Urothelium cell line (cell line): ENCODE results near the gene MR1.

Experiments used
- DNase-seq: peaks from one replicate; pipeline ENCODE4 v3.0.0; 2011; ENCODE audit warnings: low spot score, mixed read lengths
- FAIRE-seq: peaks from 2 replicates; lab custom pipeline; 2011; peaks lifted over from hg19 to GRCh38; lab: Jason Lieb, UNC

Gene MR1

DNA sequence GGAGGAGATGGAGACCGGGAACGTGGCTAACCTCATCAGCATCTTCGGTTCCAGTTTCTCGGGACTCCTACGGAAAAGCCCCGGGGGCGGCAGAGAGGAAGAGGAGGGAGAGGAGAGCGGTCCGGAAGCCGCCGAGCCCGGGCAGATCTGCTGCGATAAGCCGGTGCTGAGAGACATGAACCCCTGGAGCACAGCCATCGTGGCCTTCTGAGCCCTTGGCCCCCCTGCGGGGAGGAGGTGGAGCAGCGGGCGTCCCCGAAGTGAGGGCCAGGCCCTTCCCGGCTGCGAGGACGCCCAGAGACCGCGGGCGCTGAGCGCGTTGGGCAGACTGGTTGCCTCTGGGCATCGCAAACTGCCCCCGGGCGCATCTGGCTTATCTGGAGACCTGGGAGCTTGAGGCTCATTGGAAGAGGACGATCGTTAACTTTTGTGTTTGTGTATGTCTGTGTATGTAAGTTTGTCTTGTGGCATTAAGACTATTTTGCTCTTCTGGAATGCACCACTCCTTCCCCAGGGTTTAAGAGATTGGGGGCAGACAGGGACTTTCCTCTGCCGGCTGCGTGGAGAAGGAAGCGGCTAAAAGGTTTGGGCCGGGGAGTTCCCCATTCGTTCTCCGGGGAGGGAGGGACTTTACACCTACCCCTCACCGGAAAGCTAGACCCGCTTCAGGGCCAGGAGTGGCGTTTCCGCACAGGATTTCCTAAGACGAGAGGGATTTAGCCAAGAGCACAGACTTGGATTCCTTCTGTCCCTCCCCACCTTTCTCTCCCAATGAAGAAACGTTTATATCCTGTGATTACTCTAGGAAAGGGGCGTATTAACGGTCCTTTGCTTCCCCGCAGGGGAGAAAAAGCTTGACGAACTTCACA, 56.1 kb downstream of the MR1 start:
- no peak for FAIRE-seq
- no peak for DNase-seq

DNA sequence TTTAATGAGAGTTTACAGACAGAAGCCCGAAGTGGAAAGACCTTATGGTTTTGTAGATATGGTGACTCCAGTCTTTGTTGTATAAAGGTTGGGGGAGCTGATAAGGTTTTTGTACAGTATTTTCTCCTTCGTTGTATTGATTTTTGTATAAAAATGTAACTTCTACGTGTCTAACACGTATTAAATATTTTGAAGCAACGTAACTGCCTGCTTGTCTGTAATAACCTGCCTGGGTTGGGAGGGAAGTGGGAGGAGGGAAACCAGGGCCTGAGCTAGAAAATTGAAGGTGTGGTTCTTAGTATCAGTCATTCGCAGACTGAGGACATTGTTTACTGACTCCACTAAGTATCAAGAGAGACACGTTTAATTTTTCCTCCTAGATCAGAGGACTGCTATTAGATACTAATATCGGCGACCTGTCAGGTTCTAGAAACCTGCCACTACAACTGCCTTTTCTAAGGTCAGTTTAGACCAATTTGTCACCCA, 56.9 kb downstream of the MR1 start:
- FAIRE-seq = no peak
- no peak for DNase-seq

DNA sequence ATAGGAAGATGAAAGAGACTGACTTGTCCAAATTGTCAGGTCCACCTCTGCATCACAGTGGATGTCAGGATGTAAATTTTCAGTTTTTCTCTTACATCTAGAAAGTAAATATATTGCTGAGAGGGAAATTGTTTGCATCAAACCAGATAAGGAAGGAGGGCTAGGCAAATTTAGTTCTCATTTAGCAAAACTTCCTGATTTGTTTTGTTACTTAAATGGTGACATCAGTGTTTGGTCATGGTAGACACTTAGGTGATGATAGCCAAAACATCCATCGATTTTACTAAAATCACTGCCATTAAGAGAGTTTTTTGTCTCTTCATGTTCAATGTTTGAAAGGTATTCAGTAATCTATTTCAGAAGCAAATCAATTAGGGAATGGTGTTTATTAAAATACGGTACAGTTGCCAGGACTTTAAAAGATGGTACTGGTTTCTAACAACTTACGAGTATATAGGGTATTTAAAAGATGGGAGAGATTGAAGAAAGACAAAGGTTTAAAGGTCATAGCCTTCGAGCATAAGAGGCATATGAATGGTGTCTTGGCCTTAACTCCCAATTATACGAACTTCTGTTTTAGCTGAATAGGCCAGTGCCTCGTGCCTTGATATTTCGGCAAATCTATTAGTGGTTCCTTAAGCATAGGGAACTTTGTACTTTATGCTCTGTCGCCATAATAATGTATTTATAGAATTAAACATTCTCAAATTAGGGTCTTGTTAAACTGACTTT, 57.7 kb downstream of the MR1 start:
- FAIRE-seq = no peak
- no peak for DNase-seq

DNA sequence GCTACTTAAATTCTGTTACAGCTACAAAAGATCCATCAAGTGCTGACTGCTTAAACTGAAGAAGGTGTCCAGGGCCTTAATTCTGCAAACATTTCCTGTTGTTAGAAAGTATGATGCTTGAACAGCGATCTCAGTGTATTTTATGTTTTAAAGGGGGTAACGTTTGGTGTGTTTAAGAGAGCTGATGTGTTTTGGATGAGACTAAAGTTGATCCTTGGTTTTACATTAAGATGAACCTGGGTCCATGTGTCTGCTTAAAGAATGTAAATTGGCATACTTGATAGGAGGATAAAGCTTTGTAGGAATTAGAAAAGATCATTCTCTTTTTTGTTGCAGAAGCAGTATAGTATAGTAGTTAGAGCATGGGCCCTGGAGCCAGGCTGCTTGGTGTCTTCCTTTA, 58.3 kb downstream of the MR1 start:
- DNase-seq (no peak), FAIRE-seq (no peak)

DNA sequence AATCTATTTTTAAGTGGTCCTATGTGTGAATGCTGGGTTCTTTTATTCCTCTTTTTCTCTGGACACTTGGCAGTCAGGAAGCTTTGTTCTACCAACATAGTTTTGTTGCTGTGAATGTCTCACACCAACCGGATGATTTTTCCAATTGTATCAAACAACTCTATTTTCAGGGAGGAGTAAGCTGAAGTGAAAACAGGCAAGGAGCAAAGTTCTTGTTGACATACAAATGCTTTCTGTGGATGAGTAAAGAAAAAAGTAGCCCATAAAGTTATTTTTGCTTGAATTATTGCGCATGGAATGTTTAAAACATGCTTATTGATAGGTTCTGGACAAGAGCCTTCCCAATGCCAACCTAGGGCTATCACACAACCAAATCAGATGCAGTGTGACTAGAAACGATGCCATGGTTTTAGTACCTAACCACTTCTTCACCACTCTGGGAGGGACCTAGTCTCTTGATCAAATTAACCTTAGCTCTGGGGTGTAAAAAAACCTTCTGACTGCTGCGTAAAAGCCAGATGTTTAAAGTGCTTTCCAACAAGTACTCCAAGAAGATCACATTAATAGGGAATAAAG, 59.2 kb downstream of the MR1 start:
- no peak for FAIRE-seq

DNA sequence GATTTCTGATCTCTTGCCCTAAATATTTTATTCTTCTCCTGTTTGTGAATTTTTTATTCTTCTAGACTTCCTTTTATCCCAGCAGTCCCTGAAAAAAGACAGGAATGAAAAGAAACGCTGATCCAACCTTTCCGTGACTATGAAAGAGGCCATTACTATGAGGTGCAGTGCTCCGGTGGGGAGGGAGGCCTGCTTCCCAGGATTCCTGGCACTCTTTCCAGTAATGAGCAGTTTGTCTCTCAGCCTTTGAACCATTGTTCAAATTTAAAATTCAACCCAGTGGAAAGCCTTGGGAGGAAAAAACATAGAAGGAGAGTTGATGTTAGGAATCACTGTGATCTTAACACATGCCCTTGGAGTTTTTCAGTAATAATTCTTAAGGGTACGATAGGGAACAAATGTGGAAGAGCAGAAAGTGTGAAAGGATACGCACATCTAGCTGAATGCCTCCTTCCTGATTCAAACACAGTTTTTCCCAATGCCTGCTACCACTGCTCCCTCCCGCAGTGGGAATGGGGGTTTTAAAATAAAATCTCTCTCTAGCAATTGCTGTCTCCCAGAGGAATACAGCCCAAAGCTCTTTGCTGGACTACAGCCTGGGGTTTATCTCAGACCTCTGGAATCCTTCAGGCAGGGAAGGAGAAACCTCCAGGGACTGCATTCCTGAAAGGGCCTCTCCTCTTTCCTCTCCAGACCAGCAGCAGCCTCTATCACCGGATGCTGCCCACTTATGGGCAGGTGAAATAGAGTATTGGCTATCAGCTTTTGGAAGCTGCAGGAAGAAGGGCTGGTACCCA, 60.8 kb downstream of the MR1 start:
- DNase-seq (peak; percentile 76), FAIRE-seq (no peak)

More for the DNA sequence above, 59.2 kb downstream of the MR1 start:
- DNase-seq = no peak

DNA sequence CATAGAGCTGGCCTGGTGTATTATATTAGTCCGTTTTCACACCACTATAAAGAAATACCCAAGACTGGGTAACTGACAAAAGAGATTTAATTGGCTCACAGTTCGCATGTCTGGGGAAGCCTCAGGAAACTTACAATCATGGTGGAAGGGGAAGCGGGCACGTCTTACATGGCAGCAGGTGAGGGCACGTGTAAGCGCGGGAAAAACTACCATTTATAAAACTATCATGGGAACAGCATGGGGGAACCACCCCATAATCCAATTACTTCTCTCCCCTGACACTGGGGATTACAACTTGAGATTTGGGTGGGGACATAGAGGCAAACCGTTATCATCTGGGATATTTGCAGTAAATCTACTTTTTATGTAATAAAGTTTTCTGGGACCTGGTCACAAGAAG, 61.5 kb downstream of the MR1 start:
- FAIRE-seq = no peak
- no peak for DNase-seq

DNA sequence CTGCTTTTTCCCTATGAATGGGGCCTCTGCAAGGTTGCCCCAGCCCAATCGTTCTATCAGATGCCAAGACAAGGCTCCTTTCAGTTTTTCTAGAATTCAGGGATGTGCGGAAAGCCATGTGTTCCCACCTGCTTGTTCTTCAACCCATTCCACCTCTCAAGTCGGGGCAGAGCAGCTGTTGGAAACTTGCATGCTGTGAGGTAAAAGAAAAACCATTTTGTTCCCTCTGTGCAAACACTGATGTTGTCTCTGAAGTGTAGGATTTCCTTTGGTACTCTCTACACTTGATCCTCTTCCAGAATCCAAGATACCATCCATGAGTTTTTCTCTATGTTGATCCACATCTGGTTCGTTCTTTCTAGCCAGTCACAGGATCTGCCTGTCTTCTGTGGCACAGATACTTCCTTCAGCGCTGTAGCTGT, 62.0 kb downstream of the MR1 start:
- DNase-seq (no peak), FAIRE-seq (no peak)

DNA sequence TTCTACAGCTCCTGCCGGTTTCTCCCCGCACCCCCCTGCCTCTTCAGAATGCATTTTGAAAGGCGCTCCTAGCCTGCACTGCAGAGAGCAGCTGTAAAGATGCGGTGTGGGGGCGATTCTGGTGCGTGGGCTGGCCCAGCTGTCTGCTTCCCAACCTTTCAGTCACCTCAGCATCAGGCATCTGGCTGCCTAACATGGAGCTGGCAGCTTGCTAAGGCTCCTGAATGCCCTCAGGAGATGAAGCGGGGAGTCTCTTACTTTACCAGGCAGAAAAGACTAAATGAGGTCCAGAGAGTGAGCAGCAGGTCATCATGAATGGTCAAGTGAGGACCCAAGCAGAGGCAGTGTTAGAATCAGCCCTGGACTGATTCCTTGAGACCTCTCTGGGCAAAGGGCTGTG, 63.5 kb downstream of the MR1 start:
- no peak for FAIRE-seq
- DNase-seq = no peak

DNA sequence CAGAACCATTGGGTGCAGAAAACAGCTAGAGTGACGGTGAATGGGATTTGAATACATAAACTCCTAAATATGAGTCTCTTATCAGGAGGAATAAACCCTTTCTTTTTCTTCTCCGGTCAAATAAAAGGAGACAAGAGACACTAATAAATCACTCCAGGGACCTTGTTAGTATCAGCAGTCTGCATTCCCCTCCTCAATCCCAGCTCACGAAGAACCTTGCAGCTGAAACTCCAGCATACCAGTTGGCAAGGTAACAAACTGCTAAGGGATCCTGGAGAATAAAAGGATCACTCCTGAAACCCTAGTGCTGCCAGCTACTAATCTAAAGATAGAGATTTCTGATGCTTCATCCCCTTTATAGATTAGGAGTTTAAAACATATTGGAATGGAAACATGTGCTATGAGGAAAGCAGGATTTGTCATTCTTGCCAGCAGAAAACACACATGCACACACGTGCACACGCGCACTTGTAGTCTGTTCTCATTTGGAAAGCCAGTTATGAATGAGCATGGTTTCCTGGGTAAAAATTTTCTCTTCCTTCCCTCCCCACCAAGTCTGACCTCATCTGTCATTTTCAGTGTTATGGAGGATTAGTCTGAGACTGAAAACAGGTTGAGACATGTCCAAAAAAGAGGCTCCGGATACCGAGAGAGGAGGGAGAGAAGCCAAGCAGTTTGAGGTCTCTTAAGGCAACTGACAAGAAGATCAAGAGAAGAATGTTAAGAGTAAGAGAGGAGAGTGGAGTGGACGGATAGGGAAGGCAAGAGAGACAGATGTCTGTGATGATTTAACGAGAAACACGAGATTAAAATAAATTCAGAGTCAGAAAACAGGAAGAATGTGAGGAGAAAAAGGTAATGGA, 65.6 kb downstream of the MR1 start:
- FAIRE-seq (no peak), DNase-seq (no peak)

DNA sequence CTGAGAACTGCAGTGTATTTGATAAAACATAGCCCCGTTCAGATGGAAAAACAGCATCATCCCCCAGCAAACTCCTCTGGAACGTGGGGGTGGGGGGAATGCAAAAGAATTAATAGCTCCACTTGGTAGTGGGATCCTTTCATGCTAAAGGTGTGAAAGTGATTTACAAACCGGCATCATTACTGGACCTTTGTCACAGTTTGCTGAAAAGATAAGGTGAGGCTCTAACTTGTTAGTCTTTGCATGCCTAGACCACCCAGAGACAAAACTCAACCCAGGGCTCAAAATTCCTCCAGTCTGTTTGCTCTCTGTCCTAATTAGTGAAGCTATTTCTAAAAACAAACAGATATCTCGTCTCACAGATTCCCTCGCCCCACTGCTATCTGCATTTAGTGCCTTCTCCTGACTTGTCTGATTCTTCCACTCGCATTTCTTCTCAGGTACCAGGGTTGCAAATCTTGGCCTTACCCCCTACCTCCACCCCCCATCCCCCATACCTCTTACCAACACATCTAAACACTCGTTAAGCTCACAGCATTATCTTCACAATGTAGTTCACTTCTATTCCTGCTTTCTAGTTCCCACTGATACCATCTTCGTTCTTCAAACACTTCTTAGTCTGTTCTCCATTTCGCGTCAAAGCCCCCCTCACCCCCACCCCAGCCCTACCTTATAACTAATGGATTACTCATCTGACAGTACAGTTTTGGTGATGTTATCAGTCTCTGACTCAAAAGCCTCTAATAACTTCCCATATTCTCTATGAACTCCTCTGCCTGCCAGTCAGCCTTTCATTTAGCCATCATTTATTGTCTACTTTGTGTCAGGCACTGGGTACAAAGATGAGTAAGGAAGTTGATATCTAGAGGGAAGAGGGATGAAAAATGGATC, 66.5 kb downstream of the MR1 start:
- DNase-seq = no peak
- no peak for FAIRE-seq

DNA sequence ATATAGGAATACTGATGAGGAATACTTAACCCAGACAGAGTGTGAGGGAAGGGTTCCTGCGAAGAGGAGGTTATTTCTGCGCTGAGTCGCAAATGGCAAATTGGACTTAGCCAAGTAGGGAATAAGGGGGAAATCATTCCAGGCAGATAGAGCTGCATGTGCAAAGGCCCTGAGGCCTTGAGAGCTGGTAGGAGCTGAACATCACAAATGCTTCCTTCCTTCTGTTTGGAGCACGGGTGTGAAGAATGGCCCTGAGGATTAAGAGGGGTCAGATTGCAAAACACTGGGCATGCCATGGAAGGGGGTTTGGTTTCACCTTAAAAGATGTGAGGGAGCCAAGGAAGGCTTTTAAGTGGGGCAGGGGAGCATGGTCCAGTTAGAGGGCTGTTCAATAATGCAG, 67.2 kb downstream of the MR1 start:
- FAIRE-seq (no peak), DNase-seq (no peak)

DNA sequence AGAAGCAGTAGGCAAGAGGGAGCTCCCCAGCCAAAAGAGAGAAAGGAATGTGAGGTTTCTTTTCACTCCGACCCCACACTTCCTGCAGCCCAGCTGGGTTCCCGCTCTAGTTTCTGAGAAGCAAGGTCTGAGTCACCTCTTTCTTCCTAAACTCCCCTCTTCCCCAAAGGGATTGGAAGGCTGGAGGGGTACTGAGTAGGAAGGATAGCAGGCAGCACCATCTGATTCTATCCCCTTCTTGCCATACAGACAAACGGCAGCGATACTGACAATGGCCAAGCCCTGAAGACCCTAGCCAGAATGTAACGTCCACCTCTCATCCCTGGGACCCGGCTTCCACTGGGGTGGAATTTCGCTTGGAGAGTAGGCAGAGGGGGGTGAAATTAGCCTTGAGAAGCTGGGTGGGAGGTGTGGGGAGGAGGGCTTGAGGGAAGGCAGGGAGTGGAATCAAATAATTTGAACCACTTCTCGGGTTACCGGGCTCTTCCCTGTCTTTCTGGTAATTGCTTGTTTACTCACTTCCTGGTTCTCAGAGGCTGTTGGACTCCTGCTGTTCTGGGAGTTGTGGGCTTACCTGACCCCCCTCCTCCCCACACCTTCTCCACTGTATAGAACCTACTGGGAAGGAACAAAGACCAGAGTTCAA, 67.9 kb downstream of the MR1 start:
- no peak for FAIRE-seq

DNA sequence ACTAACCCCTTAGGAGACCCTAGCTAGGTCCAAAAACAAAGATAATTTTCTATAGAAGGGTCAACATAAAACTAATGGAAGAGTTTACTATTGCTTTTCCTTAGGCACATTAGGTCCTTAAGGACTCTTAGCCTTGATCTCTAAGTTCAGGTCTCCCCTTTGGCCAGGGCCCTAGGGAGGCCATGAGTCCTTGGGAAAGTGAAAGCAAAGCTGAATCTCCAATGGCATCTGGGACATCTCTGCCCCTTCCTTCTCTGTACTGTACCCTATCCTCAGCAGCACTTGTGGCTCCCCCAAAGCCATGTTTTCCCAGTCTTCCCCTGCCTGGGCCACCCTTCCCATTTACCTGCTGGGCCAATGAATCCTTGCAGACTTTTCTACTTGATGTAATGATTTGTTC, 69.1 kb downstream of the MR1 start:
- FAIRE-seq = no peak

More for the DNA sequence above, 67.9 kb downstream of the MR1 start:
- DNase-seq = no peak

DNA sequence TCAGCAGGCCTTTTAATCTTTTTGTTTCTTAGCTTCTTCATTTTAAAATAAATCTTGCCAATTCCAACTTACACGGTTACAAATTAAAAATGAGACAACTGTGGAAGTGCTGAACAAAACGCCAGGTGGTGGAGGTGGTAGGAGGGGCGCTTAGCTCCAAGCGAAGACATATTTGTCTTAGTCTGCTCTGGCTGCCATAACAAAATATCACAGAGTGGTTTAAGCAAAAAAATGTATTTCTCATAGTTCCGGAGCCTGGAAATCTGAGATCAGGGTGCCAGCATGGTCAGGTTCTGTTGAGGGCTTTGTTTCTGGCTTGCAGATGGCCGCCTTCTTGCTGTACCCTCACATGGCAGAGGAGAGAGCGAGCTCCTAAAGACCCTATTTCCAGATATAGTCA, 69.6 kb downstream of the MR1 start:
- no peak for DNase-seq
- no peak for FAIRE-seq

More for the DNA sequence above, 69.1 kb downstream of the MR1 start:
- DNase-seq = no peak

DNA sequence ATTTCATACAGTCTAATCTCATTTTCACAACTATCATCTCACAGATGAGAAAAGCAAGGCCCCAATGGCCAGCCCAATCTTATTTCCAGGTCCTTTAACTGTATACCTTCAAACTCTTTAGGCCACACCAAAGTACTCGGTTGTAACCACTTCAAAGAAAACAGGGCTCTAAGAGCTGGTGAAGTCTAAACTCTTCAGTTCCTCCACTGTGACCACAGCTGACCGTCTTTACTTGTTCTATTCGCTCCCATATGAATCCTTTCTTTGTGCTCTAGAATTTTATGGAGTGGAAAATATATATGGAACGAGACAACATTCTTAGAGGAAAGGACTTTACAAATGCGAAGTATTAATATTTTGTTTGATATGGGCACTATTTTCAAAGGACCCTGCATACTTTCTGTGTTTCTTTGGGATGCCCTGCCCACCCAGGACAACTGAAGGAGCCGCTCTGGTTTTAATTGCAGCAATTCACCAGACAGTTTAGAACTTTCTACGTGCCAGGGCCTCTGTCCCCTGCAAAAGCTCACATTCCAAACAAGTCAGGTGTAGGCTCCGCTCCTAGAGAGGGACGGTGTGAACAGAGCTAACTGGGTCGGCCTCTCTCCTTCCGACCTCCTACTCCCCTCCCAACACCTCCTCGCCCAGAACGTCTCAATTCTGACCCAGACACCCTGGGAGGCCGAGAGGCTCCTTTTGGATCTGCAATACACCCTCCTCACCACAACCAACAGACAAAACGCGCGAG, 70.4 kb downstream of the MR1 start:
- DNase-seq = peak; percentile 46
- FAIRE-seq = no peak

DNA sequence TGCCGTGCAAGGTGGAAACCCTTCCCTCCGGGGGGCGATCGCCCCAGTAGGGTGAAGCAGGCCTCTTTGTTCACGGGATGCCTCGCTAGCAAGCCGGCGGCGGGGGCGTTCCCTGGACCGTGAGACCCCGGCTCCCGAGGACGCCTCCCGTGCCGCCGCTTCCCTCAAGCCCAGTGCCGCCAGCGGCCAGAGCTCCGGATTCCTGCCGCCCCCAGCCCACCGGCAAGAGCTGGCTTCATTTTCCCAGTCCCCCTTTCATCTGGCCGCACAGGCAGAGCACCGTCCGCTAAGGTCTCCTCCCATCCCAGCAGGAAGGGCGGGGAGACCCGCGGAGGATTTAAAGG, 71.0 kb downstream of the MR1 start:
- DNase-seq = no peak

More for the DNA sequence above, 71.0 kb downstream of the MR1 start:
- FAIRE-seq = no peak
